ENCODE results near the gene ATXN10. TPM values are rescaled to one million over a fixed set of nuclear protein-coding genes. Genes with fewer than 3 reads are reported as not detected.

ATXN10 gene
- total RNA-seq, 5 donors from 2014 or later (not counting 1 experiment from before 2014, with no cell fraction given) = 58.9 to 85.0 (median 69.6) TPM

- Mint-ChIP-seq H3K4me3 (no peak overlapping the region), H3K9me3 (peaks cover 11 to 21% (median 13%) of the 10 kb centered on the region in 3 donors), H3K27me3 (no peaks in the 10 kb centered on the region), H3K27ac (no peak overlapping the region), H3K4me1 (no peaks in the 10 kb centered on the region), H3K36me3 (peaks cover 84% of the 10 kb centered on the region)
- H3K9me3 ChIP-seq = no peaks in the 10 kb centered on the region
- POLR2A ChIA-PET = no interaction called here
- ATAC-seq (replicated peaks in 1 of 4) (no peak), DNase-seq (no peak)
- CTCF ChIA-PET = no interaction called here
- H3K27ac ChIP-seq (ENCODE audit: low read length) = no peak overlapping the region
- no peaks in the 10 kb centered on the region for H3K4me1 ChIP-seq (ENCODE audit: control insufficient read depth in 1 of 2, extremely low read depth in 1 of 2, insufficient read depth in 2 of 2, low read length in 2 of 2)
- no peaks in the 10 kb centered on the region for H3K27me3 ChIP-seq (replicated peaks in 1 of 2; ENCODE audit: control insufficient read depth in 2 of 2, extremely low read depth in 1 of 2, insufficient read depth in 2 of 2, low read length in 1 of 2)
- H3K4me3 ChIP-seq (ENCODE audit: control insufficient read depth in 1 of 2, extremely low read depth in 1 of 2, low read length in 1 of 2) = no peak overlapping the region
- WGBS (ENCODE audit: insufficient coverage) = no CpG with 5 or more reads among the region's 3 CpGs
- peaks cover 9 to 33% of the 10 kb centered on the region in 2 donors for H3K36me3 ChIP-seq (ENCODE audit: control insufficient read depth in 2 of 2, extremely low read depth in 1 of 2, insufficient read depth in 1 of 2, low read length in 1 of 2)
Observed at GRCh38 chr22:45846952-45847351, 175.3 kb downstream of the ATXN10 start.

GRCh38 chr22:45848904-45849303 is 177.3 kb downstream of the ATXN10 start:
- Histone ChIP-seq H3K27ac (ENCODE audit: low read length) (no peak overlapping the region), H3K4me1 (ENCODE audit: control insufficient read depth in 1 of 2, extremely low read depth in 1 of 2, insufficient read depth in 2 of 2, low read length in 2 of 2) (no peaks in the 10 kb centered on the region), H3K36me3 (ENCODE audit: control insufficient read depth in 2 of 2, extremely low read depth in 1 of 2, insufficient read depth in 1 of 2, low read length in 1 of 2) (peaks cover 9 to 20% of the 10 kb centered on the region in 2 donors), H3K9me3 (no peaks in the 10 kb centered on the region), H3K4me3 (ENCODE audit: control insufficient read depth in 1 of 2, extremely low read depth in 1 of 2, low read length in 1 of 2) (no peak overlapping the region), H3K27me3 (replicated peaks in 1 of 2; ENCODE audit: control insufficient read depth in 2 of 2, extremely low read depth in 1 of 2, insufficient read depth in 2 of 2, low read length in 1 of 2) (no peaks in the 10 kb centered on the region)
- CTCF ChIA-PET = no interaction called here
- 96% methylated on average over 2 of the region's 2 CpGs for WGBS (ENCODE audit: insufficient coverage)
- no peak for ATAC-seq (replicated peaks in 1 of 4)
- no peak overlapping the region for H3K4me3 Mint-ChIP-seq
- peaks cover 13 to 34% (median 16%) of the 10 kb centered on the region in 3 donors for H3K9me3 Mint-ChIP-seq
- no peaks in the 10 kb centered on the region for H3K27me3 Mint-ChIP-seq
- POLR2A ChIA-PET = no interaction called here
- no peak for DNase-seq
- no peak overlapping the region for H3K27ac Mint-ChIP-seq
- no peaks in the 10 kb centered on the region for H3K4me1 Mint-ChIP-seq
- H3K36me3 Mint-ChIP-seq = peaks cover 78% of the 10 kb centered on the region

- peaks cover 9% of the 10 kb centered on the region in 2 donors for H3K36me3 ChIP-seq (ENCODE audit: control insufficient read depth in 2 of 2, extremely low read depth in 1 of 2, insufficient read depth in 1 of 2, low read length in 1 of 2)
- Mint-ChIP-seq H3K36me3 (peaks cover 75% of the 10 kb centered on the region), H3K27ac (no peak overlapping the region), H3K9me3 (peaks cover 13 to 34% (median 16%) of the 10 kb centered on the region in 3 donors), H3K27me3 (no peaks in the 10 kb centered on the region), H3K4me1 (no peaks in the 10 kb centered on the region), H3K4me3 (no peak overlapping the region)
- no peaks in the 10 kb centered on the region for H3K4me1 ChIP-seq (ENCODE audit: control insufficient read depth in 1 of 2, extremely low read depth in 1 of 2, insufficient read depth in 2 of 2, low read length in 2 of 2)
- no CpG with 5 or more reads among the region's 2 CpGs for WGBS (ENCODE audit: insufficient coverage)
- no peak overlapping the region for H3K27ac ChIP-seq (ENCODE audit: low read length)
- POLR2A ChIA-PET = no interaction called here
- H3K4me3 ChIP-seq (ENCODE audit: control insufficient read depth in 1 of 2, extremely low read depth in 1 of 2, low read length in 1 of 2) = no peak overlapping the region
- H3K27me3 ChIP-seq (replicated peaks in 1 of 2; ENCODE audit: control insufficient read depth in 2 of 2, extremely low read depth in 1 of 2, insufficient read depth in 2 of 2, low read length in 1 of 2) = no peaks in the 10 kb centered on the region
- CTCF ChIA-PET = interaction anchor here in 1 of 2 donors (0.6 kb wide), 1 partner anchor 12 kb away, joined by 3 read pairs; no protein-coding TSS in a partner anchor
- no peak for DNase-seq
- ATAC-seq (replicated peaks in 1 of 4) = no peak
- H3K9me3 ChIP-seq = no peaks in the 10 kb centered on the region
Observed at GRCh38 chr22:45852826-45853225, 181.2 kb downstream of the ATXN10 start.

GRCh38 chr22:45855961-45856360 is 184.3 kb downstream of the ATXN10 start:
- H3K36me3 Mint-ChIP-seq = peaks cover 65% of the 10 kb centered on the region
- 100% methylated on average over 2 of the region's 2 CpGs for WGBS (ENCODE audit: insufficient coverage)

GRCh38 chr22:45857519-45857918 is 185.9 kb downstream of the ATXN10 start:
- H3K36me3 Mint-ChIP-seq = peaks cover 49% of the 10 kb centered on the region
- POLR2A ChIA-PET = no interaction called here
- Histone ChIP-seq H3K27me3 (replicated peaks in 1 of 2; ENCODE audit: control insufficient read depth in 2 of 2, extremely low read depth in 1 of 2, insufficient read depth in 2 of 2, low read length in 1 of 2) (peaks cover 0 to 8% of the 10 kb centered on the region in 2 experiments), H3K9me3 (peaks cover 2% of the 10 kb centered on the region), H3K36me3 (ENCODE audit: control insufficient read depth in 2 of 2, extremely low read depth in 1 of 2, insufficient read depth in 1 of 2, low read length in 1 of 2) (peaks cover 0 to 2% of the 10 kb centered on the region in 2 donors), H3K4me1 (ENCODE audit: control insufficient read depth in 1 of 2, extremely low read depth in 1 of 2, insufficient read depth in 2 of 2, low read length in 2 of 2) (no peaks in the 10 kb centered on the region), H3K27ac (ENCODE audit: low read length) (no peak overlapping the region), H3K4me3 (ENCODE audit: control insufficient read depth in 1 of 2, extremely low read depth in 1 of 2, low read length in 1 of 2) (no peak overlapping the region)
- no peak for DNase-seq
- H3K4me3 Mint-ChIP-seq = no peak overlapping the region
- CTCF ChIA-PET = no interaction called here
- no peak overlapping the region for H3K27ac Mint-ChIP-seq
- 90% methylated on average over 4 of the region's 5 CpGs for WGBS (ENCODE audit: insufficient coverage)
- peaks cover 7 to 8% (median 7%) of the 10 kb centered on the region in 3 donors for H3K9me3 Mint-ChIP-seq
- H3K27me3 Mint-ChIP-seq = no peaks in the 10 kb centered on the region
- no peaks in the 10 kb centered on the region for H3K4me1 Mint-ChIP-seq
- no peak for ATAC-seq (replicated peaks in 1 of 4)

More at GRCh38 chr22:45855961-45856360, 184.3 kb downstream of the ATXN10 start:
- H3K36me3 ChIP-seq (ENCODE audit: control insufficient read depth in 2 of 2, extremely low read depth in 1 of 2, insufficient read depth in 1 of 2, low read length in 1 of 2) = peaks cover 0 to 6% of the 10 kb centered on the region in 2 donors
- POLR2A ChIA-PET = no interaction called here
- Mint-ChIP-seq H3K27me3 (no peaks in the 10 kb centered on the region), H3K4me1 (no peaks in the 10 kb centered on the region), H3K27ac (no peak overlapping the region), H3K4me3 (no peak overlapping the region), H3K9me3 (peaks cover 3 to 23% (median 10%) of the 10 kb centered on the region in 3 donors)
- DNase-seq (no peak), ATAC-seq (replicated peaks in 1 of 4) (no peak)
- H3K27me3 ChIP-seq (replicated peaks in 1 of 2; ENCODE audit: control insufficient read depth in 2 of 2, extremely low read depth in 1 of 2, insufficient read depth in 2 of 2, low read length in 1 of 2) = peaks cover 0 to 2% of the 10 kb centered on the region in 2 experiments
- no peaks in the 10 kb centered on the region for H3K9me3 ChIP-seq
- no peak overlapping the region for H3K4me3 ChIP-seq (ENCODE audit: control insufficient read depth in 1 of 2, extremely low read depth in 1 of 2, low read length in 1 of 2)
- no peak overlapping the region for H3K27ac ChIP-seq (ENCODE audit: low read length)
- CTCF ChIA-PET = no interaction called here
- no peaks in the 10 kb centered on the region for H3K4me1 ChIP-seq (ENCODE audit: control insufficient read depth in 1 of 2, extremely low read depth in 1 of 2, insufficient read depth in 2 of 2, low read length in 2 of 2)

GRCh38 chr22:45859231-45860161 is 187.9 kb downstream of the ATXN10 start:
- ChIA-PET CTCF (no interaction called here), POLR2A (no interaction called here)
- H3K9me3 ChIP-seq = peaks cover 2% of the 10 kb centered on the region
- H3K4me1 ChIP-seq (ENCODE audit: control insufficient read depth in 1 of 2, extremely low read depth in 1 of 2, insufficient read depth in 2 of 2, low read length in 2 of 2) = peaks cover under 1 to 7% of the 10 kb centered on the region in 2 experiments
- DNase-seq = no peak
- no peak overlapping the region for H3K4me3 ChIP-seq (ENCODE audit: control insufficient read depth in 1 of 2, extremely low read depth in 1 of 2, low read length in 1 of 2)
- peaks cover 41% of the 10 kb centered on the region for H3K36me3 Mint-ChIP-seq
- H3K27ac Mint-ChIP-seq = no peak overlapping the region
- 97% methylated on average over 27 of the region's 28 CpGs for WGBS (ENCODE audit: insufficient coverage)
- ATAC-seq (replicated peaks in 1 of 4) = no peak
- H3K27ac ChIP-seq (ENCODE audit: low read length) = no peak overlapping the region
- H3K4me3 Mint-ChIP-seq = no peak overlapping the region
- peaks cover 5 to 9% (median 7%) of the 10 kb centered on the region in 3 donors for H3K4me1 Mint-ChIP-seq
- peaks cover 0 to 2% of the 10 kb centered on the region in 2 donors for H3K36me3 ChIP-seq (ENCODE audit: control insufficient read depth in 2 of 2, extremely low read depth in 1 of 2, insufficient read depth in 1 of 2, low read length in 1 of 2)
- peaks cover 2 to 11% of the 10 kb centered on the region in 2 donors for H3K27me3 Mint-ChIP-seq
- peaks cover 0 to 8% (median 5%) of the 10 kb centered on the region in 3 donors for H3K9me3 Mint-ChIP-seq
- H3K27me3 ChIP-seq (replicated peaks in 1 of 2; ENCODE audit: control insufficient read depth in 2 of 2, extremely low read depth in 1 of 2, insufficient read depth in 2 of 2, low read length in 1 of 2) = peaks cover 0 to 18% of the 10 kb centered on the region in 2 experiments
